ENCODE measurements around the gene GRM8. TPM values are rescaled to one million over a fixed set of nuclear protein-coding genes. Genes with fewer than 3 reads are reported as not detected.

GRM8 gene
- total RNA-seq, 1 donor from 2014 or later, result 2.2 TPM

DNA sequence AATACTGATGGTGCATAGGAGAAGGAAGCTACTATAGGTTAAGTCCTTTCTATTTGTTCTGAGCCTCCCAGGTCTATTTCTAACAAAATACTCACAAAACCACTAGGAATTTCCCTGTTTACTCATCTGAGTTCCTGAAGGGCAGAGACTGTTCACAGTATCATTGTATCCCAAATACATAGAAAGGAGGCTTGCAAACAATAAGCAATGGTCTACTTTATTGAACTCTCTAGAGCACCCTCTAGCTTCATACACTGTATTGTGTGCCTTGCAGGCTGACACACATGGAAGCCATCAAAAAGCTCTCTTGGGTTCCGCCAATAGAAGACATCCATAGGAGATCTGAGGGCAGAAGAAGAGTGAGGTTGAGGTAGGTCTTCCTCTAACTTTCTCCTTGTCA lies 826.1 kb downstream of the GRM8 start:
- H3K9me3 Mint-ChIP-seq (ENCODE audit: unreplicated experiment), result peaks cover 3% of the 10 kb centered on the region
- Histone ChIP-seq H3K9me3 (ENCODE audit: insufficient read depth, low read depth, low read length) (no peaks in the 10 kb centered on the region), H3K4me2 (ENCODE audit: low read length) (no peak overlapping the region), H3K27me3 (ENCODE audit: insufficient read depth, low read length) (no peaks in the 10 kb centered on the region), H4K20me1 (ENCODE audit: insufficient read depth, low read length) (no peaks in the 10 kb centered on the region), H3K36me3 (ENCODE audit: insufficient read depth, low read length) (no peaks in the 10 kb centered on the region), H3K27ac (ENCODE audit: low read depth, low read length) (no peak overlapping the region), H3K4me1 (ENCODE audit: insufficient read depth, low read length) (no peaks in the 10 kb centered on the region), H3K9ac (ENCODE audit: low read length) (no peak overlapping the region), H3K79me2 (ENCODE audit: insufficient read depth, low read length) (no peaks in the 10 kb centered on the region), H3K4me3 (ENCODE audit: insufficient read depth, low read depth, low read length) (no peak overlapping the region), H2AFZ (ENCODE audit: low read depth, low read length) (no peak overlapping the region)
- no peaks in the 10 kb centered on the region for H3K36me3 Mint-ChIP-seq (ENCODE audit: low read depth, unreplicated experiment)
- no peaks in the 10 kb centered on the region for H3K27me3 Mint-ChIP-seq (ENCODE audit: low read depth, unreplicated experiment)
- H3K4me3 Mint-ChIP-seq (ENCODE audit: unreplicated experiment), result no peak overlapping the region
- DNase-seq (ENCODE audit: low read depth) (no peak), FAIRE-seq (no peak)
- H3K4me1 Mint-ChIP-seq (ENCODE audit: low read depth, unreplicated experiment), result peaks cover 8% of the 10 kb centered on the region
- TF ChIP-seq CTCF (IDR thresholded peaks at IDR 0.05; ENCODE audit: insufficient read depth, low read depth, low read length) (no peak), EZH2 (IDR thresholded peaks at IDR 0.05; ENCODE audit: insufficient read depth, low read length) (no peak)
- H3K27ac Mint-ChIP-seq (ENCODE audit: unreplicated experiment), result no peak overlapping the region

- H2AFZ ChIP-seq (ENCODE audit: low read depth, low read length), result no peak overlapping the region
- no peak overlapping the region for H3K4me3 Mint-ChIP-seq (ENCODE audit: unreplicated experiment)
- no peaks in the 10 kb centered on the region for H3K9me3 Mint-ChIP-seq (ENCODE audit: unreplicated experiment)
Measured at GRCh38 chr7:126424985-126425384, 827.8 kb downstream of the GRM8 start.

More at GRCh38 chr7:126424985-126425384, 827.8 kb downstream of the GRM8 start:
- no peak overlapping the region for H3K9ac ChIP-seq (ENCODE audit: low read length)
- no peak overlapping the region for H3K27ac ChIP-seq (ENCODE audit: low read depth, low read length)
- TF ChIP-seq CTCF (IDR thresholded peaks at IDR 0.05; ENCODE audit: insufficient read depth, low read depth, low read length), result no peak
- TF ChIP-seq EZH2 (IDR thresholded peaks at IDR 0.05; ENCODE audit: insufficient read depth, low read length), result no peak
- DNase-seq (ENCODE audit: low read depth) (no peak), FAIRE-seq (no peak)
- H3K4me2 ChIP-seq (ENCODE audit: low read length), result no peak overlapping the region
- no peaks in the 10 kb centered on the region for H4K20me1 ChIP-seq (ENCODE audit: insufficient read depth, low read length)
- H3K4me3 ChIP-seq (ENCODE audit: insufficient read depth, low read depth, low read length), result no peak overlapping the region
- no peaks in the 10 kb centered on the region for H3K9me3 ChIP-seq (ENCODE audit: insufficient read depth, low read depth, low read length)
- Mint-ChIP-seq H3K27me3 (ENCODE audit: low read depth, unreplicated experiment) (no peaks in the 10 kb centered on the region), H3K27ac (ENCODE audit: unreplicated experiment) (no peak overlapping the region), H3K4me1 (ENCODE audit: low read depth, unreplicated experiment) (peaks cover 8% of the 10 kb centered on the region), H3K36me3 (ENCODE audit: low read depth, unreplicated experiment) (no peaks in the 10 kb centered on the region)
- H3K36me3 ChIP-seq (ENCODE audit: insufficient read depth, low read length), result no peaks in the 10 kb centered on the region
- H3K79me2 ChIP-seq (ENCODE audit: insufficient read depth, low read length), result no peaks in the 10 kb centered on the region
- no peaks in the 10 kb centered on the region for H3K4me1 ChIP-seq (ENCODE audit: insufficient read depth, low read length)
- no peaks in the 10 kb centered on the region for H3K27me3 ChIP-seq (ENCODE audit: insufficient read depth, low read length)

Data from astrocyte (in vitro differentiated cells and primary cell).